Mucosa of rectum (tissue), 2 donors: ENCODE measurements around the gene CHCHD6.

Experiments
- H3K27ac ChIP-seq, 2 donors: one replicate each; pipeline ENCODE4 v1.7.0; 2013; ENCODE audit warnings: inconsistent platforms in 2 of 2, low read depth in 2 of 2, low read length in 2 of 2
- H3K27me3 ChIP-seq, 2 donors: one replicate each; pipeline ENCODE4 v1.7.0; 2013; ENCODE audit warnings: low read length in 2 of 2; ENCODE audit not compliant: control insufficient read depth in 2 of 2, insufficient read depth in 2 of 2
- H3K36me3 ChIP-seq, 2 donors: one replicate each; pipeline ENCODE4 v1.7.0; 2013; ENCODE audit warnings: low read length in 2 of 2; ENCODE audit not compliant: control insufficient read depth in 2 of 2, insufficient read depth in 2 of 2
- H3K4me1 ChIP-seq, 2 donors: one replicate each; pipeline ENCODE4 v1.7.0; 2013; ENCODE audit warnings: low read length in 2 of 2, mild to moderate bottlenecking in 1 of 2; ENCODE audit not compliant: control insufficient read depth in 2 of 2, insufficient read depth in 2 of 2
- H3K4me3 ChIP-seq, 2 donors: one replicate each; pipeline ENCODE4 v1.7.0; 2013; ENCODE audit warnings: low read length in 2 of 2
- H3K9ac ChIP-seq, 2 donors: one replicate each; pipeline ENCODE4 v1.7.0; 2013; ENCODE audit warnings: low read length in 2 of 2, low read depth in 1 of 2, mild to moderate bottlenecking in 1 of 2
- H3K9me3 ChIP-seq, 2 donors: one replicate each; pipeline ENCODE4 v1.7.0; 2013; ENCODE audit warnings: low read length in 2 of 2; ENCODE audit not compliant: control insufficient read depth in 2 of 2
- donor health status: healthy.
- donor health status: Normal muscosa, but diverticular disease.

The CHCHD6 gene

GRCh38 chr3:126913524-126913923 lies 209.5 kb downstream of the CHCHD6 start:
- Histone ChIP-seq H3K9me3 (no peaks in the 10 kb centered on the region), H3K27ac (no peak overlapping the region), H3K4me1 (peaks cover 8 to 19% of the 10 kb centered on the region in 2 donors), H3K9ac (no peak overlapping the region), H3K27me3 (no peaks in the 10 kb centered on the region), H3K4me3 (no peak overlapping the region), H3K36me3 (peaks cover 0 to 2% of the 10 kb centered on the region in 2 donors)

DNA sequence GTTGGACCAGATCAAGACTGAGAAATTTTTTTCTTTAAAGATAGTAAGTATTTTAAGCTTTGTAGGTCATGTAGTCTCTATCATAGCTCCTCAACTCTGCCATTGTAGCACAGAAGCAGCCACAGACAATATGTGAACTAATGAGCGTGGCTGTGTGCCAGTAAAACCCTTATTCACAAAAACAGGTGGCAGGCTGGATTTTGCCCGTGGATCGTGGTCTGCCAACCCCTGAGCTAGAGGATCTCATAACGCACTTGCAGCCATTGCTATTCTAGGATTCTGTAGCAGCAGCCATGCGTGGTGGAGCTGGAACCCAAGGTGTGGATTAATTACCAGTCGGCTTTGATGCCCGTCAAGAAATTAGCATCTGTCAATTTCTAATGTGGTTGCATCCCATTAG lies 210.2 kb downstream of the CHCHD6 start:
- Histone ChIP-seq H3K9me3 (no peaks in the 10 kb centered on the region), H3K9ac (no peak overlapping the region), H3K27ac (no peak overlapping the region), H3K36me3 (peaks cover 0 to 2% of the 10 kb centered on the region in 2 donors), H3K4me1 (peaks cover 8 to 15% of the 10 kb centered on the region in 2 donors), H3K4me3 (no peak overlapping the region), H3K27me3 (no peaks in the 10 kb centered on the region)

DNA sequence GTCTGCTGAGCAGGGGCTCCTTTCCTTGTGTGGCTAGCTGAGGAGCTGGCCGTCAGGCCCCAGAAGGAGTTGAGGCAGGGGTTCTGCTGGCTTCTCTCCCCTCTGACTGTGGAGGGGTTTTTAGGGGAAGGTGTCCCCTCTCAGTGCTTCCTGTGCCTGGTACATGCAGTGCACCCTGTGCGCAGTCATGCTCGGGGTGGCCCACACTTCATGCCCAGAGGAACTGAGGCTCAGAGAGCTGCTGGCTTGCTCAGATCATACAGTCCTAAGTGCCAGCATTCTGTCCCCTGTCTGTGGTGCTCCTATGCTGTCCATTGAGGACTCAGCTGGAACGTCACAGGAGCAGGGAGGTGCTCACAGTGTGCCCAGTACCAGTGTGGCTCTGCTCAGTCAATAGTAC lies 211.0 kb downstream of the CHCHD6 start:
- Histone ChIP-seq H3K27me3 (no peaks in the 10 kb centered on the region), H3K9me3 (no peaks in the 10 kb centered on the region), H3K27ac (no peak overlapping the region), H3K4me1 (peaks cover 8 to 15% of the 10 kb centered on the region in 2 donors), H3K36me3 (peaks cover 0 to 2% of the 10 kb centered on the region in 2 donors), H3K9ac (no peak overlapping the region), H3K4me3 (no peak overlapping the region)

GRCh38 chr3:126916546-126916945 lies 212.5 kb downstream of the CHCHD6 start:
- Histone ChIP-seq H3K27ac (no peak overlapping the region), H3K4me3 (no peak overlapping the region), H3K9me3 (no peaks in the 10 kb centered on the region), H3K9ac (no peak overlapping the region), H3K36me3 (peaks cover 0 to 2% of the 10 kb centered on the region in 2 donors), H3K27me3 (no peaks in the 10 kb centered on the region), H3K4me1 (peaks cover 8 to 12% of the 10 kb centered on the region in 2 donors)

- Histone ChIP-seq H3K27ac (no peak overlapping the region), H3K4me1 (peaks cover under 1 to 7% of the 10 kb centered on the region in 2 donors), H3K9me3 (no peaks in the 10 kb centered on the region), H3K9ac (no peak overlapping the region), H3K36me3 (peaks cover 0 to 2% of the 10 kb centered on the region in 2 donors), H3K27me3 (no peaks in the 10 kb centered on the region), H3K4me3 (no peak overlapping the region)
These were observed 213.3 kb downstream of the CHCHD6 start for GRCh38 chr3:126917232-126917804.

DNA sequence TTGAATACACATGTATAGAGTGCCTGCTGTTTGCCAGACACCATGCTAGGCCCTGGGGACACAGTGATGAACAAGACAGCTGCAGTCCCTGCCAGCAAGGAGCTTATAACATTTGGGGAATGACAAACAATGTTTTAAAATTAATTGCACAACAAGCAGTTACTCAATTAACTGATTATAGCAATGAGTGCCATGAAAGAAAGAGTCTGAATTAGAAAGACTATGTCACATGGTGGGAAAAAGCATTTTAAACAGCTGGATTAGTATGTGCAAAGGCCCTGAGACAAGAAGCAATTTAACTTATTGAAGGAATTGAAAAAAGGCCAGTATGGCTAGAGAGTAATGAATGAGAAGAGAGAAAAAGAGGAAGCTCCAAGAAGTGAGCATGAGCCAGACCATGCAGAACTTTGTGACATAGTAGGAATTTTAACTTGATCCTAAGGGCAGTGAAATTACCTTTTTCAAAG lies 214.3 kb downstream of the CHCHD6 start:
- Histone ChIP-seq H3K4me3 (no peak overlapping the region), H3K27ac (no peak overlapping the region), H3K9me3 (no peaks in the 10 kb centered on the region), H3K36me3 (peaks cover 0 to 2% of the 10 kb centered on the region in 2 donors), H3K27me3 (no peaks in the 10 kb centered on the region), H3K9ac (no peak overlapping the region), H3K4me1 (peaks cover 0 to 5% of the 10 kb centered on the region in 2 donors)

DNA sequence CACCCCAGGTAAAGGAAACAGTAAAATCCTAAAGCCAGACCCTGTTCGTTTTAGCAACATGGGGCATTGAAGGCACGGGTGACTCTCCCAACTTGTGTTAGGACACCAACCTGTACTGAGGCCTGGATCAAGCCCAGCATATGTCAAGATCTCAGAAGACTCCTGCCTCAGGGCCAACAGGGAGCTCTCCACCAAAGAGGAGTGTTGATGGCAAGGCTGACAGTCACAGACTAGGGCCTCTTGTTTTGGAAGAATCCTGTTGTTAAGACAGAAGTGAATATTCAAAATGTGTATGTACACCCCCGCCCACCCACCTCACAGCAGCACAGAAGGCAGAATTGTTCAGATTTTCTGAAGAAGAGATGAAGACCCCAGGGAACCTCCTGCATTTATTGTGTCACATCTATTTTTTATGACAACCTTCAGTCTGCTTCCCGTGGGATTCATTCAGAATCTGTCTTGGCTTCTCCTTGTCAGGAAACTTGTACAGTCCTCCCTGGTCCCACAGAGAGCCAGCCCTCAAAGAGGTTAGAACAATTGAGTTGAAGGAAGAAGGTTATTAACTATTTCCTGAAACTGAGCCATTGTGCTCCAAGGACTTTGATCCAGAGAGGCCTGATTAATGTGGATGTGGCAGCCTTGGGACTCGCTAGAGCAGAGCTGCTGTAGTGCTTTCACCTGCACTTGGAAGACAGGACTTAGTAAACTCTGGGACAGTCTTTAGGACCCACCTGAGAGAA lies 217.2 kb downstream of the CHCHD6 start:
- Histone ChIP-seq H3K27me3 (no peaks in the 10 kb centered on the region), H3K4me1 (peaks cover 5 to 12% of the 10 kb centered on the region in 2 donors), H3K27ac (no peak overlapping the region), H3K9ac (no peak overlapping the region), H3K9me3 (no peaks in the 10 kb centered on the region), H3K36me3 (no peaks in the 10 kb centered on the region), H3K4me3 (no peak overlapping the region)

DNA sequence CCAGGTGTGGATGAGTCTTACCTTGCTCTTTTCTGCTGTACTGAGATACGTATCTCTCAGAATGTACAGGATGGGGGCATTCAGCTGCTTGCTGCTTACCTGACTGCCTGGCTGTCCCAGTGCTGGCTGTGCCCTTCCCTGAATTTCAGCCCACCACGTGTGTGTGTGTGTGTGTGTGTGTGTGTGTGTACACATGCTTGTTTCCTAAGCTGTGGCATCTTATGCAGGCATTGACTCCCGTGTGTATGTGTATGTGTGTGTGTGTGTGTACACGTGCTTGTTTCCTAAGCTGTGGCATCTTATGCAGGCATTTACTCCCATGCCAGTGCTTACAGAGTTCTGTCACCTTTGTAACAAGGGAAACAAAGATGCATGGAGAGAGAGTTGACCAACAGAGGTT lies 218.4 kb downstream of the CHCHD6 start:
- no peak overlapping the region for H3K9ac ChIP-seq
- H3K36me3 ChIP-seq = no peaks in the 10 kb centered on the region
- H3K4me1 ChIP-seq = peaks cover 5 to 12% of the 10 kb centered on the region in 2 donors
- H3K9me3 ChIP-seq = no peaks in the 10 kb centered on the region
- H3K27ac ChIP-seq = no peak overlapping the region
- no peaks in the 10 kb centered on the region for H3K27me3 ChIP-seq
- no peak overlapping the region for H3K4me3 ChIP-seq

GRCh38 chr3:126923423-126923822 lies 219.4 kb downstream of the CHCHD6 start:
- H3K27me3 ChIP-seq = no peaks in the 10 kb centered on the region
- H3K36me3 ChIP-seq = no peaks in the 10 kb centered on the region
- no peak overlapping the region for H3K4me3 ChIP-seq
- H3K27ac ChIP-seq = no peak overlapping the region
- H3K9ac ChIP-seq = no peak overlapping the region
- no peaks in the 10 kb centered on the region for H3K9me3 ChIP-seq
- peaks cover 5 to 12% of the 10 kb centered on the region in 2 donors for H3K4me1 ChIP-seq

DNA sequence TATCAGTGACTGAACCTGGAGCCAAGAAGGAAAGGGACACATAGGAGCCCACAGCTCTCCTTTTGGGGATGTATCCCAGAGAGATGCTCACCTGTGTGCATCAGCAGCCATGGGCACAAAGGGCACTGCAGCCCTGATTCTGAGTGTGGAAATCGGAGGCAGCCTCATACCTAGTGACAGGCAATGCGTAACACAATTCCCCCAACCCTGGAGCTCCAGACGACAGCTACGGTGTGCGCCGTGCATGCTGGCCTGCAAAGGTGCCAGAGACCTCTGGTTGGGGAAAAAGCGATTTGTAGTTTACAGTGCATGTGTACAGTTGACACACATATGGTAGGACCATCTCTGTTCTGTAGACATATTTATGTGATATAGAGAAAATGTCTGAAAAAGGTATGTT lies 219.9 kb downstream of the CHCHD6 start:
- Histone ChIP-seq H3K27ac (no peak overlapping the region), H3K9ac (no peak overlapping the region), H3K9me3 (no peaks in the 10 kb centered on the region), H3K36me3 (no peaks in the 10 kb centered on the region), H3K4me3 (no peak overlapping the region), H3K27me3 (no peaks in the 10 kb centered on the region), H3K4me1 (peaks cover 5 to 12% of the 10 kb centered on the region in 2 donors)
